ENCODE results near the gene ANXA8. TPM values are rescaled to one million over a fixed set of nuclear protein-coding genes. Genes with fewer than 3 reads are reported as not detected.

Gene ANXA8
- total and polyA plus RNA-seq, 9 donors: 0.63 to 20.2 (median 1.6) TPM

- TF ChIP-seq, protein P1, sequence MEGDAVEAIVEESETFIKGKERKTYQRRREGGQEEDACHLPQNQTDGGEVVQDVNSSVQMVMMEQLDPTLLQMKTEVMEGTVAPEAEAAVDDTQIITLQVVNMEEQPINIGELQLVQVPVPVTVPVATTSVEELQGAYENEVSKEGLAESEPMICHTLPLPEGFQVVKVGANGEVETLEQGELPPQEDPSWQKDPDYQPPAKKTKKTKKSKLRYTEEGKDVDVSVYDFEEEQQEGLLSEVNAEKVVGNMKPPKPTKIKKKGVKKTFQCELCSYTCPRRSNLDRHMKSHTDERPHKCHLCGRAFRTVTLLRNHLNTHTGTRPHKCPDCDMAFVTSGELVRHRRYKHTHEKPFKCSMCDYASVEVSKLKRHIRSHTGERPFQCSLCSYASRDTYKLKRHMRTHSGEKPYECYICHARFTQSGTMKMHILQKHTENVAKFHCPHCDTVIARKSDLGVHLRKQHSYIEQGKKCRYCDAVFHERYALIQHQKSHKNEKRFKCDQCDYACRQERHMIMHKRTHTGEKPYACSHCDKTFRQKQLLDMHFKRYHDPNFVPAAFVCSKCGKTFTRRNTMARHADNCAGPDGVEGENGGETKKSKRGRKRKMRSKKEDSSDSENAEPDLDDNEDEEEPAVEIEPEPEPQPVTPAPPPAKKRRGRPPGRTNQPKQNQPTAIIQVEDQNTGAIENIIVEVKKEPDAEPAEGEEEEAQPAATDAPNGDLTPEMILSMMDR (IDR thresholded peaks at IDR 0.05): no peak
- TF ChIP-seq POLR2A (IDR thresholded peaks at IDR 0.05) (no peak), EP300 (IDR thresholded peaks at IDR 0.05) (no peak)
- intact Hi-C loops (cut with DNase I): no loop called here
- no peak for DNase-seq
- H3K4me1 ChIP-seq (ENCODE audit: insufficient read depth): no peaks in the 10 kb centered on the region
- H3K9me3 ChIP-seq: no peaks in the 10 kb centered on the region
- no peaks in the 10 kb centered on the region for H3K36me3 ChIP-seq
- WGBS, 3 donors: 68 to 80% (median 79%) methylated on average over 4 of the region's 4 CpGs
- H3K27ac ChIP-seq: no peak overlapping the region
- no peaks in the 10 kb centered on the region for H3K27me3 ChIP-seq
- no peak overlapping the region for H3K4me3 ChIP-seq
These were observed 60.4 kb downstream of the ANXA8 start for GRCh38 chr10:47423476-47423875.

- Histone ChIP-seq H3K27ac (no peak overlapping the region), H3K4me3 (no peak overlapping the region), H3K36me3 (no peaks in the 10 kb centered on the region), H3K27me3 (no peaks in the 10 kb centered on the region), H3K4me1 (ENCODE audit: insufficient read depth) (no peaks in the 10 kb centered on the region), H3K9me3 (no peaks in the 10 kb centered on the region)
- no peak for TF ChIP-seq EP300 (IDR thresholded peaks at IDR 0.05)
- no peak for TF ChIP-seq POLR2A (IDR thresholded peaks at IDR 0.05)
- TF ChIP-seq, protein P1 (IDR thresholded peaks at IDR 0.05): no peak
- DNase-seq: no peak
- 82 to 90% (median 82%) methylated on average over 7 of the region's 7 CpGs for WGBS, 3 donors
- intact Hi-C loops (cut with DNase I): no loop called here
These were observed 62.6 kb downstream of the ANXA8 start for GRCh38 chr10:47421057-47421952.

- no peak overlapping the region for H3K27ac ChIP-seq
- DNase-seq: no peak
- no peaks in the 10 kb centered on the region for H3K36me3 ChIP-seq
- intact Hi-C loops (cut with DNase I): loop anchor here in 1 of 4 donors (1.0 kb wide), 1 partner anchor 18 kb away; no protein-coding TSS in a partner anchor
- no peaks in the 10 kb centered on the region for H3K27me3 ChIP-seq
- H3K4me3 ChIP-seq: no peak overlapping the region
- H3K9me3 ChIP-seq: no peaks in the 10 kb centered on the region
- WGBS, 3 donors: 71 to 75% (median 74%) methylated on average over 14 of the region's 14 CpGs
- no peaks in the 10 kb centered on the region for H3K4me1 ChIP-seq (ENCODE audit: insufficient read depth)
- TF ChIP-seq, protein P1 (IDR thresholded peaks at IDR 0.05): no peak
- TF ChIP-seq EP300 (IDR thresholded peaks at IDR 0.05) (no peak), POLR2A (IDR thresholded peaks at IDR 0.05) (no peak)
These were observed 63.4 kb downstream of the ANXA8 start for GRCh38 chr10:47420305-47421056.

DNA sequence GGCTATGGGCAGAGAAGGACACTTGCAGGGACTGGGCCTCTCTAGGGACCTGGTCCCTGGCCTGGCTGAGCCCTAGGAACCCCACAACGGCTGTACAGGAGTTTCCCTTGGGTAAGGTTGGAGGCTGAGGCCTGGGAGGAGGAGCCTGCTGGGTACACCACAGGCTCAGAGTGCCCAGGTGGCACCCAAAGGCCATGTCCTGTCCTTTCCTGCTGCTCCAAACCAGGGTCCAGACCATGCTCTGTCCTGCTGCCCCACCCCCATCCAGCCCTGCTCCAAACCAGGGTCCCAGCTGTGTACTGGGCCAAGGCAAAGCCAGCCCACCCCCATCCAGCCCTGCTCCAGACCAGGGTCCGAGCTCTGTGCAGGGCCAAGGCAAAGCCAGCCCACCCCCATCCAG is 64.5 kb downstream of the ANXA8 start:
- no peaks in the 10 kb centered on the region for H3K4me1 ChIP-seq (ENCODE audit: insufficient read depth)
- no peak overlapping the region for H3K4me3 ChIP-seq
- H3K27ac ChIP-seq: no peak overlapping the region
- H3K36me3 ChIP-seq: no peaks in the 10 kb centered on the region
- intact Hi-C loops (cut with DNase I): loop anchor here in 1 of 4 donors (5.0 kb wide), 1 partner anchor 38 kb away; no protein-coding TSS in a partner anchor
- H3K9me3 ChIP-seq: no peaks in the 10 kb centered on the region
- WGBS, 3 donors: 85 to 93% (median 88%) methylated on average over 2 of the region's 2 CpGs
- no peaks in the 10 kb centered on the region for H3K27me3 ChIP-seq
- DNase-seq: no peak
- TF ChIP-seq, protein P1 (IDR thresholded peaks at IDR 0.05): no peak
- TF ChIP-seq POLR2A (IDR thresholded peaks at IDR 0.05): no peak
- no peak for TF ChIP-seq EP300 (IDR thresholded peaks at IDR 0.05)

All from ovary (tissue), 9 donors.